PC-3 (cell line): ENCODE data around the gene CFAP53.

Experiments used
- EZH2 ChIP-seq: fragments of 300-600 bp; sonication (generic); IDR thresholded peaks from one replicate; pipeline ENCODE4 v1.6.1; 2017; ENCODE audit warnings: antibody characterized with exemption, mild to moderate bottlenecking, low read length; ENCODE audit not compliant: unreplicated experiment
- EZH2phosphoT487 ChIP-seq: fragments of 300-600 bp; sonication (generic); IDR thresholded peaks from 2 replicates; pipeline ENCODE4 v1.6.1; 2018; ENCODE audit warnings: mild to moderate bottlenecking, antibody characterized with exemption, low read length, borderline replicate concordance
- TF ChIP-seq, protein P1 (sequence below): fragments of 300-600 bp; sonication (generic); conservative IDR thresholded peaks from 2 replicates; pipeline ENCODE4 v1.5.1; 2017; ENCODE audit warnings: antibody characterized with exemption, low read depth, mild to moderate bottlenecking, low read length

GRCh38 chr18:50183556-50183955 lies 82.7 kb downstream of the CFAP53 start:
- TF ChIP-seq, protein P1, sequence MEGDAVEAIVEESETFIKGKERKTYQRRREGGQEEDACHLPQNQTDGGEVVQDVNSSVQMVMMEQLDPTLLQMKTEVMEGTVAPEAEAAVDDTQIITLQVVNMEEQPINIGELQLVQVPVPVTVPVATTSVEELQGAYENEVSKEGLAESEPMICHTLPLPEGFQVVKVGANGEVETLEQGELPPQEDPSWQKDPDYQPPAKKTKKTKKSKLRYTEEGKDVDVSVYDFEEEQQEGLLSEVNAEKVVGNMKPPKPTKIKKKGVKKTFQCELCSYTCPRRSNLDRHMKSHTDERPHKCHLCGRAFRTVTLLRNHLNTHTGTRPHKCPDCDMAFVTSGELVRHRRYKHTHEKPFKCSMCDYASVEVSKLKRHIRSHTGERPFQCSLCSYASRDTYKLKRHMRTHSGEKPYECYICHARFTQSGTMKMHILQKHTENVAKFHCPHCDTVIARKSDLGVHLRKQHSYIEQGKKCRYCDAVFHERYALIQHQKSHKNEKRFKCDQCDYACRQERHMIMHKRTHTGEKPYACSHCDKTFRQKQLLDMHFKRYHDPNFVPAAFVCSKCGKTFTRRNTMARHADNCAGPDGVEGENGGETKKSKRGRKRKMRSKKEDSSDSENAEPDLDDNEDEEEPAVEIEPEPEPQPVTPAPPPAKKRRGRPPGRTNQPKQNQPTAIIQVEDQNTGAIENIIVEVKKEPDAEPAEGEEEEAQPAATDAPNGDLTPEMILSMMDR = no peak
- no peak for TF ChIP-seq EZH2phosphoT487
- no peak for TF ChIP-seq EZH2
